Measurements from ENCODE around the gene PDE4D.

Gene PDE4D

DNA sequence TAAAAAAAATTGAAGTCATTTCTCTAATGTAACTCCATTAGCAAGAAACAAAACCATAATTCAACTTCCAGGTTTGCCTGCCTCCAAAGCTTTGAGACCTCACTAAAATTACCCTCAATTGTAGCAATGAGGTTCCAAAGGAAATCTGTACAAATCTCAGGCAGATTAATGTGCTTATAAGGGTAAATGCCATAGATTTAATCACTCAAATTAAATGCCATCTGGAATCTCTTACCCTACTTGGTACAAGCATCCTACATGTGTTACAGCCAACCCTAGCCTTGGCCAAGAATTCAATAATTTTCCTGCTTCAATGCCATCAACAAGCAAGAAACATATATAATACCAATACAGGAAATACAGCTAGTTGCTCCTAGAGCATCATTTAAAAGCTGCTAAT, 857.8 kb downstream of the PDE4D start:
- H3K27ac ChIP-seq (ENCODE audit: low read depth, low read length), result peak overlapping the region; percentile 16

DNA sequence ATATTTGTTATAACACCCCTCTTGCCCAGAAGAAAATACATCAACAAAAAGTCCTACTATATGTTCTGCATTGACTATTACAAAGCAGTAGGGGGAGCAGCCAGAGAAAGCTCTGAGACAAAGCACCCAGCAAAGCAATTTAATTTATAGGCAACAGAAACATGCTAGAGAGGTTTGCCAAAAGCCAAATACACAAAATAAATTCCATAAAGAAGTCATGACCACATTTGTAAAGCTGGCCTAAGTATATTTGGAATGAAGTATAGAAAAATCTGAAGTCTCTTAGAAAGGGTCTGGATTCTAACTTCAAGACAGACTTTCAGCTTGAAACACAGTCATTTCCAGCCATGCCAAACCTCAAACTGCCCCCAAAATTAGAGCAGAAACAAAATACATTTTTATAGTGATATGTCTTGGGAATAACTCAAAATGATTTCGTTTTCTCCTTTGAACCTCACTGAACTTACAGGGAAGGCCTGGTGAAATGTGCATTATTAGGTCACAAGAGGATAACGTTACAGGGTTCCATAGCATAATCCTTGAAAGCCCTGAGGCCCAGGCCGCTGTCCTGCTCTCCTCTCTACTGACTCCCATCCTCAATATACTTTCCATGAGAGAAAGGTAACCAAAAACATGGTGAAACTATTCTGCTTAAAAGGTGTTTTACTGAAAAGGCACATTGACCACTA, 858.9 kb downstream of the PDE4D start:
- H3K36me3 ChIP-seq (ENCODE audit: insufficient read depth, low read length), result peaks cover 4% of the 10 kb centered on the region
- no peaks in the 10 kb centered on the region for H3K27me3 ChIP-seq (ENCODE audit: control insufficient read depth in 1 of 2, insufficient read depth in 2 of 2, low read length in 2 of 2)
- peak overlapping the region; percentile 70 for H3K27ac ChIP-seq (ENCODE audit: low read depth, low read length)
- no peaks in the 10 kb centered on the region for H3K9me3 ChIP-seq (ENCODE audit: low read length)
- H3K4me3 ChIP-seq (ENCODE audit: low read depth in 1 of 2, low read length in 2 of 2), result no peak overlapping the region
- peak overlapping the region; percentile 11 for H3K9ac ChIP-seq (ENCODE audit: low read length)
- peaks cover 47% of the 10 kb centered on the region for H3K4me1 ChIP-seq (ENCODE audit: insufficient read depth, low read length)

More for the DNA sequence above, 857.8 kb downstream of the PDE4D start:
- Histone ChIP-seq H3K9ac (ENCODE audit: low read length) (no peak overlapping the region), H3K4me3 (ENCODE audit: low read depth in 1 of 2, low read length in 2 of 2) (no peak overlapping the region), H3K27me3 (ENCODE audit: control insufficient read depth in 1 of 2, insufficient read depth in 2 of 2, low read length in 2 of 2) (no peaks in the 10 kb centered on the region), H3K4me1 (ENCODE audit: insufficient read depth, low read length) (peaks cover 55% of the 10 kb centered on the region), H3K36me3 (ENCODE audit: insufficient read depth, low read length) (peaks cover 3% of the 10 kb centered on the region), H3K9me3 (ENCODE audit: low read length) (no peaks in the 10 kb centered on the region)

DNA sequence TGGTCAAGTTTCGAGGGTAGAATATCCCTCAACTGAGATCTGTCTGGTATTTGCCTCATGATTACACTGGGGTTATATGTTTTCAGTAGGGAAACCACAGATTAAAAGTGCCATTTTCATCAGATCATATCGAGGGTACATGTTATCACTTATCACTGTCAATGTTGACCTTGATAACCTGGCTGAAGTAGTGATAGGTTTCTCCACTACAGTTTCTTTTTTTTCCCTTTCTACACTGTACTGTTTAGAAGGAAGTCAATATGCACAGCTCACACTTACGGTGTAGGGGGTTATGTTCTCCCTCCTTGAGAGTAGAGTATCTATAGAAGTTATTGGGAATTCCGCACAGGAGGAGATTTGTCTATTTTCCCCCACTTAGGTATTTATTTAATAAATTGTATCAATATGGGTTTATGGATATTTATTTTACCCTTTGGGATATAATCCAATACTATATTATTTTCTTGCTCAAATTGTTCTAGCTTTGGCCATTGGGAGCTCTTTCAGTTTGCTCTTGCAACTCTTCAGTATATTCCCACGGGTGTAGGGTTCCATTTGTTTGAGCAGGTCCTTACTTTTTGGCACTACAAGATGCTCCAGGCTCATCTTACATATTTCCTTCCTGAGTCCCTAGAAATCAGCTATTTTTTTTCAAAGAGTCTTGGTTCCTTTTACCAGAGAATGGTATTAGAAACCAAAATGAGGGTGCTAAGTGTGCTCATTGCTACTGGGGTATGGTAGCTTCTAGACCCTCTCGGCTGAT, 866.2 kb downstream of the PDE4D start:
- peaks cover 14% of the 10 kb centered on the region for H3K4me1 ChIP-seq (ENCODE audit: insufficient read depth, low read length)
- H3K27me3 ChIP-seq (ENCODE audit: control insufficient read depth in 1 of 2, insufficient read depth in 2 of 2, low read length in 2 of 2), result no peaks in the 10 kb centered on the region
- H3K4me3 ChIP-seq (ENCODE audit: low read depth in 1 of 2, low read length in 2 of 2), result no peak overlapping the region
- peaks cover 4% of the 10 kb centered on the region for H3K36me3 ChIP-seq (ENCODE audit: insufficient read depth, low read length)
- H3K9ac ChIP-seq (ENCODE audit: low read length), result no peak overlapping the region
- H3K27ac ChIP-seq (ENCODE audit: low read depth, low read length), result peak overlapping the region; percentile 16
- no peaks in the 10 kb centered on the region for H3K9me3 ChIP-seq (ENCODE audit: low read length)

DNA sequence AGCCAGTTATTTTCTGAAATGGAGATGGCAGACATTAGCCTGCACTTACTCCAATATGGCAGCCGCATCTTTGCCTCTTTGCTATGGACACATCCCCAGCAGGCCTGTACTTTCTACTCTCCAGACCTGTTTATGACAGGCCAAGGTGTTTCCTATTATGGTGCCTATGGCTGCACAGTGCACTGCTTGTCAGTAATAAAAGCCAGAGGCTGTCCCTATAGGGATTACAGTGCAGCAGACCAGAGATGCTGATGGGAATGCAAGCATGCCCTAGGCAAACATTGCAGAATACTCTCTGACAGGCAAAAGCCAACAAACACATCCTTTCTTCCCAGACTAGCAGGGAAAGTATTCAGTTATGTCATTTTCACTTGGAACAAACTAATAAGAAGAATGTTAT, 867.8 kb downstream of the PDE4D start:
- peaks cover 30% of the 10 kb centered on the region for H3K4me1 ChIP-seq (ENCODE audit: insufficient read depth, low read length)
- H3K36me3 ChIP-seq (ENCODE audit: insufficient read depth, low read length), result peaks cover 2% of the 10 kb centered on the region
- peak overlapping the region; percentile 75 for H3K27ac ChIP-seq (ENCODE audit: low read depth, low read length)
- H3K27me3 ChIP-seq (ENCODE audit: control insufficient read depth in 1 of 2, insufficient read depth in 2 of 2, low read length in 2 of 2), result no peaks in the 10 kb centered on the region
- no peak overlapping the region for H3K4me3 ChIP-seq (ENCODE audit: low read depth in 1 of 2, low read length in 2 of 2)
- no peak overlapping the region for H3K9ac ChIP-seq (ENCODE audit: low read length)
- H3K9me3 ChIP-seq (ENCODE audit: low read length), result no peaks in the 10 kb centered on the region

DNA sequence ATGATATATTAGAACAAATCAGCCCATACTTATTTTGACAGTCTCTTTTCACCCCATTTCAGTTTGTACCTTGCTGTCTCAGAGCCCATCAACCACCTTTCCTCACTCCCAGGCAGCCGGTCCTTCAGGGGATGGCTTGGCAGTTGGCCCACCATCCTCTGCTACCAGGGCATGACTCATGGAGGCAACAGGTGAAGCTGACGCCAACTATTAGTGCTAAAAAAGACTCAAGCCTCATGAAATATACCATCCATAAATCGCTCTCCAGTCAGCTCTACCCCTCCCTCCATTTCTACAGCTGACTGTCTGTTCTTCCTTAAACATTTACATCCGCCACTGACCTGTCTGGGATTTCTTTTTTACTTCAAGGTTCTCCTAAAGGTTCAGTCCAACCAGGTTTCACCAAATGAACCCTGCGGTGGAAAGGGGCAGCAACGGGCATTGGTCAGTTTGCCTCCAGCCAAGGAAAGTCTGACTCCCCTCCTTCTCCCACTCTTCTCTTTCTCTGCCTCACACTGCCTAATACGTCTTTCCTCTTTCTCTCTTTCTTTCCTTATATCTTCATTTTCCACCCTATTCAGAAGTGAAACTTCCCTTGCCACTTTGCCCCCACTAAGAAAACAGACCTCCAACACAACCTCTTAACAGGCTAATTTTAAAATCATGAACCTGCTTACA, 871.5 kb downstream of the PDE4D start:
- Histone ChIP-seq H3K9ac (ENCODE audit: low read length) (no peak overlapping the region), H3K4me3 (ENCODE audit: low read depth in 1 of 2, low read length in 2 of 2) (no peak overlapping the region), H3K4me1 (ENCODE audit: insufficient read depth, low read length) (peaks cover 41% of the 10 kb centered on the region), H3K36me3 (ENCODE audit: insufficient read depth, low read length) (no peaks in the 10 kb centered on the region), H3K27ac (ENCODE audit: low read depth, low read length) (peak overlapping the region; percentile 50), H3K27me3 (ENCODE audit: control insufficient read depth in 1 of 2, insufficient read depth in 2 of 2, low read length in 2 of 2) (no peaks in the 10 kb centered on the region), H3K9me3 (ENCODE audit: low read length) (no peaks in the 10 kb centered on the region)

DNA sequence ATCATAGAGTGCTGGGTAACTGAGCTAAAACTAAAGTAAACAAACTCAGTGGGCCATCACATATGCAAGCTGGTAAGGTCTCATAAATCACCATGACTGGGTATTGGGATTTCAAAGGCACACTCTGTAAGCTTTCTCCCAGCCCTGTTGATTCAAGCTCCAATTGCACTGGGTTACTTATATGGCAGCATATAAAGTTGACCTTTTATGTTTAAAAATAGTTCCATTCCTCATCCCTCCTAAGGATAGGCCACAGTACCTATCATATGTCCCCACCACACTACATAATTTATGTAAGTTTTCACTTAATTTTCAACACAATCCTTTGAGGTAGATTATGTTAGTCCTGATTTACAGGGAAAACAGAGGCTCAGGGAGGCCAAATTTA, 872.2 kb downstream of the PDE4D start:
- Histone ChIP-seq H3K9me3 (ENCODE audit: low read length) (no peaks in the 10 kb centered on the region), H3K4me1 (ENCODE audit: insufficient read depth, low read length) (peaks cover 38% of the 10 kb centered on the region), H3K27ac (ENCODE audit: low read depth, low read length) (no peak overlapping the region)

DNA sequence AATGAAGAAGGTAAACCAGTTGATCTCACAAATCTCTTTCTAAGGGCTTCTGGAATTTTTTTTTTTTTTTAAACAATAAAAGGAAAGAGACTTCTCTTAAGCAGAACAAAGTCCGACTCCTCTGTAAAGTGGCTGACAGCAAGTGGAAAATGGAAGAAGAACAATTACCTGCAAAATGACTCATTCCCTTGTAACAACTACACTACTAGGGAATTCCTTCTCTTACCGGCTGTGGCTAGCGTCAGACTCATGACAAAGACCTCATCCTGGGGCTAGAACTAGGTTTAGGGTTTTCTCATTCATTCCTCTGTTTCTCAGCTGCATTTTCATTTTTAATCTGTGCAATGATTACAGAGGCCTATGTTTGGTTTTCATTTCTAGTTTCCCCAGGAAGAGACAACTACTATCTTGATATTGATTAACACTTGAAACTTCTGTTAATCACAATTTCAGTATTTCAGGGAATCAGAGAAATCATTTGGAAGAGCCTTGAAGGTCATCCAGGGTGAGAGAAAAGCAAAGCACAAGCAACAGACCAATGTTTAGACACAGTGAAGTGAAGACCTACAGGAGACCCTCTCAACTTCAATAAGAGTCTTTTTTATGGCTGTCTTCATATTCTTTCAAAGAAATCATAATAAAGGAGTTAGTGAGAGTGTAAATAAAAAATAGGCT, 872.8 kb downstream of the PDE4D start:
- Histone ChIP-seq H3K36me3 (ENCODE audit: insufficient read depth, low read length) (no peaks in the 10 kb centered on the region), H3K9ac (ENCODE audit: low read length) (no peak overlapping the region), H3K4me3 (ENCODE audit: low read depth in 1 of 2, low read length in 2 of 2) (no peak overlapping the region), H3K27ac (ENCODE audit: low read depth, low read length) (no peak overlapping the region), H3K27me3 (ENCODE audit: control insufficient read depth in 1 of 2, insufficient read depth in 2 of 2, low read length in 2 of 2) (no peaks in the 10 kb centered on the region), H3K9me3 (ENCODE audit: low read length) (no peaks in the 10 kb centered on the region), H3K4me1 (ENCODE audit: insufficient read depth, low read length) (peaks cover 33% of the 10 kb centered on the region)

More for the DNA sequence above, 872.2 kb downstream of the PDE4D start:
- Histone ChIP-seq H3K4me3 (ENCODE audit: low read depth in 1 of 2, low read length in 2 of 2) (no peak overlapping the region), H3K36me3 (ENCODE audit: insufficient read depth, low read length) (no peaks in the 10 kb centered on the region), H3K27me3 (ENCODE audit: control insufficient read depth in 1 of 2, insufficient read depth in 2 of 2, low read length in 2 of 2) (no peaks in the 10 kb centered on the region), H3K9ac (ENCODE audit: low read length) (no peak overlapping the region)

DNA sequence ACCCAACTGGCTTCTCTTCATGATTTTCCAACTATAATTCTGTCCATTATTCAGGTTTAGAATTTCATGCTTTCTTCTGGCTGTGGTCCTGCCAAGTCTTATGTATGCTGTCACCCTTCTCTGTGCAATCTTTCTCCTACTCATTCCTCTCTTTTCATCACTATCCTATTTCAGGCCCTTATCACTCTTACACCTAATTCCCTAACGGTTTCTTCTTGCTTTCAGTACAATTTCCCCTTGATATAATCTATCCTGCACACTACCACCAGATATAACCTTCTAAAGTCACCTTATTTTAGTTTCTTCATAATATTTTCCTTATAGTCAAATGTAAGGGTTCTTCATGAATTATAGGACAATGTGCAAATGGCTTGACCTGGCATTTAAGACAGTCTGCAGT, 874.4 kb downstream of the PDE4D start:
- Histone ChIP-seq H3K9ac (ENCODE audit: low read length) (no peak overlapping the region), H3K9me3 (ENCODE audit: low read length) (no peaks in the 10 kb centered on the region), H3K27ac (ENCODE audit: low read depth, low read length) (no peak overlapping the region), H3K27me3 (ENCODE audit: control insufficient read depth in 1 of 2, insufficient read depth in 2 of 2, low read length in 2 of 2) (no peaks in the 10 kb centered on the region), H3K36me3 (ENCODE audit: insufficient read depth, low read length) (no peaks in the 10 kb centered on the region), H3K4me1 (ENCODE audit: insufficient read depth, low read length) (peaks cover 33% of the 10 kb centered on the region), H3K4me3 (ENCODE audit: low read depth in 1 of 2, low read length in 2 of 2) (no peak overlapping the region)

DNA sequence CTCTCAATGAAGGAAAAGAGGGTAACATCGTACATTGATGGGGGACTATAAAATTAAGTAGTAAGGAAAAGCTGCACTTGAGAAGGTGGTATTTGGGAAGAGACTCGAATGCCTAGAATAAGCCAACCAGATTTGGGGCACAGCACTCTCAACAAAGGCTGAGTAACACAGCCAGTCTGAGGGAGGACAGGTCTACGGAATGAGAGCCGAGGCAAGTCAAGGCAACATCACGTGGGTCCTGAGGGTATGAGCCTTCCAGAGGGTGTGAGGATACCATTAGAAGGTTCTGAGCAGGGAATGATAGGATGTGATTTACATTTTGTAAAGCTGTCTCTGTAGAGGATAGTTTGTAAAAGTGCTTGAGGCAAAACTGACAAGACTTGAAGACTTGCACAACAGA, 876.6 kb downstream of the PDE4D start:
- H3K9me3 ChIP-seq (ENCODE audit: low read length), result no peaks in the 10 kb centered on the region
- H3K27me3 ChIP-seq (ENCODE audit: control insufficient read depth in 1 of 2, insufficient read depth in 2 of 2, low read length in 2 of 2), result no peaks in the 10 kb centered on the region
- H3K36me3 ChIP-seq (ENCODE audit: insufficient read depth, low read length), result no peaks in the 10 kb centered on the region
- H3K4me3 ChIP-seq (ENCODE audit: low read depth in 1 of 2, low read length in 2 of 2), result no peak overlapping the region
- H3K9ac ChIP-seq (ENCODE audit: low read length), result no peak overlapping the region
- peaks cover 23% of the 10 kb centered on the region for H3K4me1 ChIP-seq (ENCODE audit: insufficient read depth, low read length)
- no peak overlapping the region for H3K27ac ChIP-seq (ENCODE audit: low read depth, low read length)

DNA sequence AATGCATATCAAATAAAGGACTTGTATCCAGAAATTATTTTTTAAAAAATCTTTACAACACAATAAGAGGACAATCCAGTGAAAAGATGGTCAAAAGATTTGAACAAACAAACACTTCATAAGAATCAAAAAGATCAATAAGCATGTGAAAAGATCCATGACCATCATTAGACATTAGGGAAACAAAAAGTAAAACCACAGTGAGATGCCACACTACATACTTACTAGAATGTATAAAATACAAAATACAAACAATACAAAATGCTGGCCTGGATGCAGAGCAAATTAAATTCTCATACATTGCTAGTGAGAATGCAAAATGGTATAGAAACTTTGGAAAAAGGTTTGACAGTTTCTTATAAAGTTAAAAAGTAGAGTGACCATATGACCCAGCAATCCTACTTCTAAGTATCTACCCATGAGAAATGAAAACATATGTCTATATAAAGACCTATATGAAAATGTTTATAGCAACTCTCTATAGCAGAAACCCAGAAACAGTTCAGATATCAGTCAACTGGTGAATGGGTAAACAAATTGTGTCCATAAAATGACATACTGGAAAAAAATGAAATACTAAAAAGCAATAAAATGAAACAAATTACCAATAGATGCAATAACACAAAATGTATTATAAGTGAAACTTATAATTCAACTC, 884.6 kb downstream of the PDE4D start:
- Histone ChIP-seq H3K9ac (ENCODE audit: low read length) (no peak overlapping the region), H3K27me3 (ENCODE audit: control insufficient read depth in 1 of 2, insufficient read depth in 2 of 2, low read length in 2 of 2) (no peaks in the 10 kb centered on the region), H3K36me3 (ENCODE audit: insufficient read depth, low read length) (no peaks in the 10 kb centered on the region), H3K27ac (ENCODE audit: low read depth, low read length) (no peak overlapping the region), H3K4me3 (ENCODE audit: low read depth in 1 of 2, low read length in 2 of 2) (no peak overlapping the region), H3K9me3 (ENCODE audit: low read length) (no peaks in the 10 kb centered on the region), H3K4me1 (ENCODE audit: insufficient read depth, low read length) (peaks cover 16% of the 10 kb centered on the region)

All from muscle layer of colon (tissue), 2 donors.